Measurements from ENCODE around the gene MGAT5. TPM values are rescaled to one million over a fixed set of nuclear protein-coding genes. Genes with fewer than 3 reads are reported as not detected.
A peak's percentile ranks its signal among the peaks of the same experiment; 100 is the strongest.

MGAT5 gene
- total RNA-seq: 100 to 1,000 TPM; 112 to 156 (median 134) TPM
- 29.0 TPM for polyA plus RNA-seq
- long read RNA-seq, donor 1, partial matches to known transcripts: 4 of 107 reads
- long read RNA-seq, donor 1, other reads (novel, unspliced or antisense): 103 of 107 reads
- long read RNA-seq, donor 2, partial matches to known transcripts: 2 of 61 reads
- long read RNA-seq, donor 2, other reads (novel, unspliced or antisense): 59 of 61 reads
- long read RNA-seq, donor 3, partial matches to known transcripts: 4 of 267 reads
- long read RNA-seq, donor 3, other reads (novel, unspliced or antisense): 263 of 267 reads
- long read RNA-seq, donor 4, partial matches to known transcripts: 0 of 52 reads
- long read RNA-seq, donor 4, other reads (novel, unspliced or antisense): 52 of 52 reads

- no peak for ATAC-seq
- H3K4me1 ChIP-seq (ENCODE audit: control insufficient read depth, insufficient read depth, low read length): peaks cover 27% of the 10 kb centered on the region
- WGBS: 43% methylated on average over 4 of the region's 4 CpGs
- intact Hi-C loops (cut with DNase I): loop anchor here in 2 of 4 donors (5.0 to 10.0 kb wide), 2 partner anchors 137 to 151 kb away; no protein-coding TSS in a partner anchor
- peak within 1 kb of the TSS; percentile 25 for H3K27ac ChIP-seq (ENCODE audit: low read length)
- no peak within 1 kb of the TSS for H3K4me3 ChIP-seq (ENCODE audit: low read length)
- DNase-seq: no peak
- H3K9me3 ChIP-seq (ENCODE audit: control insufficient read depth, low read length): no peaks in the 10 kb centered on the region
- no peaks in the 10 kb centered on the region for H3K27me3 ChIP-seq (ENCODE audit: control insufficient read depth, insufficient read depth)
Observed at GRCh38 chr2:134253804-134254203, at the start of gene MGAT5. TSS of gene MGAT5 (plus strand) at chr2:134254072. CDS start at chr2:134254404, 332 bp downstream.

- H3K27me3 ChIP-seq (ENCODE audit: control insufficient read depth, insufficient read depth): no peaks in the 10 kb centered on the region
- DNase-seq (no peak), ATAC-seq (no peak)
- peak overlapping the region; percentile 30 for H3K27ac ChIP-seq (ENCODE audit: low read length)
- H3K4me3 ChIP-seq (ENCODE audit: low read length): no peak overlapping the region
- intact Hi-C loops (cut with DNase I): loop anchor here in 2 of 4 donors (5.0 to 10.0 kb wide), 2 partner anchors 80 to 88 kb away; no protein-coding TSS in a partner anchor
- WGBS: 77% methylated on average over 3 of the region's 3 CpGs
- peaks cover 17% of the 10 kb centered on the region for H3K4me1 ChIP-seq (ENCODE audit: control insufficient read depth, insufficient read depth, low read length)
- H3K9me3 ChIP-seq (ENCODE audit: control insufficient read depth, low read length): no peaks in the 10 kb centered on the region
Observed at GRCh38 chr2:134205087-134205486, 48.8 kb upstream of the MGAT5 start.

GRCh38 chr2:134206031-134206430 lies 47.8 kb upstream of the MGAT5 start:
- H3K4me1 ChIP-seq (ENCODE audit: control insufficient read depth, insufficient read depth, low read length): peaks cover 14% of the 10 kb centered on the region
- no peak overlapping the region for H3K27ac ChIP-seq (ENCODE audit: low read length)
- no peak overlapping the region for H3K4me3 ChIP-seq (ENCODE audit: low read length)
- no peaks in the 10 kb centered on the region for H3K9me3 ChIP-seq (ENCODE audit: control insufficient read depth, low read length)
- ATAC-seq (peak in 1 of 2 donors; percentile 18), DNase-seq (no peak)
- intact Hi-C loops (cut with DNase I): loop anchor here in 2 of 4 donors (5.0 to 10.0 kb wide), 2 partner anchors 81 to 89 kb away; no protein-coding TSS in a partner anchor
- H3K27me3 ChIP-seq (ENCODE audit: control insufficient read depth, insufficient read depth): no peaks in the 10 kb centered on the region
- 75% methylated on average over 2 of the region's 2 CpGs for WGBS

GRCh38 chr2:134206573-134206972 lies 47.3 kb upstream of the MGAT5 start:
- 49% methylated on average over 5 of the region's 5 CpGs for WGBS
- Histone ChIP-seq H3K9me3 (ENCODE audit: control insufficient read depth, low read length) (no peaks in the 10 kb centered on the region), H3K4me1 (ENCODE audit: control insufficient read depth, insufficient read depth, low read length) (peaks cover 14% of the 10 kb centered on the region), H3K4me3 (ENCODE audit: low read length) (no peak overlapping the region), H3K27ac (ENCODE audit: low read length) (peak overlapping the region; percentile 48), H3K27me3 (ENCODE audit: control insufficient read depth, insufficient read depth) (no peaks in the 10 kb centered on the region)
- DNase-seq (peak in 2 of 3 donors; percentile 44 to 59), ATAC-seq (peak; percentile 75 to 81)
- intact Hi-C loops (cut with DNase I): loop anchor here in 2 of 4 donors (5.0 to 10.0 kb wide), 2 partner anchors 82 to 89 kb away; no protein-coding TSS in a partner anchor

- intact Hi-C loops (cut with DNase I): loop anchor here in 2 of 4 donors (5.0 to 10.0 kb wide), 2 partner anchors 83 to 90 kb away; no protein-coding TSS in a partner anchor
- no peak overlapping the region for H3K4me3 ChIP-seq (ENCODE audit: low read length)
- ATAC-seq (peak; percentile 56 to 85), DNase-seq (peak; percentile 53 to 76 (median 74))
- WGBS: 34% methylated on average over 5 of the region's 5 CpGs
- H3K9me3 ChIP-seq (ENCODE audit: control insufficient read depth, low read length): no peaks in the 10 kb centered on the region
- H3K4me1 ChIP-seq (ENCODE audit: control insufficient read depth, insufficient read depth, low read length): peaks cover 14% of the 10 kb centered on the region
- H3K27me3 ChIP-seq (ENCODE audit: control insufficient read depth, insufficient read depth): no peaks in the 10 kb centered on the region
- no peak overlapping the region for H3K27ac ChIP-seq (ENCODE audit: low read length)
Observed at GRCh38 chr2:134207589-134208209, 46.2 kb upstream of the MGAT5 start.

GRCh38 chr2:134208825-134209224 lies 45.0 kb upstream of the MGAT5 start:
- peak in 1 of 2 donors; percentile 27 for ATAC-seq
- WGBS: 52% methylated on average over 2 of the region's 2 CpGs
- H3K27ac ChIP-seq (ENCODE audit: low read length): no peak overlapping the region

GRCh38 chr2:134212746-134213145 lies 41.1 kb upstream of the MGAT5 start:
- DNase-seq (no peak), ATAC-seq (peak in 1 of 2 donors; percentile 21)
- intact Hi-C loops (cut with DNase I): no loop called here
- Histone ChIP-seq H3K27ac (ENCODE audit: low read length) (no peak overlapping the region), H3K9me3 (ENCODE audit: control insufficient read depth, low read length) (no peaks in the 10 kb centered on the region), H3K27me3 (ENCODE audit: control insufficient read depth, insufficient read depth) (no peaks in the 10 kb centered on the region), H3K4me1 (ENCODE audit: control insufficient read depth, insufficient read depth, low read length) (peaks cover 6% of the 10 kb centered on the region), H3K4me3 (ENCODE audit: low read length) (no peak overlapping the region)
- WGBS: 67% methylated on average over 3 of the region's 3 CpGs

More at GRCh38 chr2:134208825-134209224, 45.0 kb upstream of the MGAT5 start:
- Histone ChIP-seq H3K27me3 (ENCODE audit: control insufficient read depth, insufficient read depth) (no peaks in the 10 kb centered on the region), H3K9me3 (ENCODE audit: control insufficient read depth, low read length) (no peaks in the 10 kb centered on the region), H3K4me3 (ENCODE audit: low read length) (no peak overlapping the region), H3K4me1 (ENCODE audit: control insufficient read depth, insufficient read depth, low read length) (peaks cover 14% of the 10 kb centered on the region)
- no peak for DNase-seq
- intact Hi-C loops (cut with DNase I): loop anchor here in 2 of 4 donors (5.0 to 10.0 kb wide), 2 partner anchors 84 to 92 kb away; no protein-coding TSS in a partner anchor

- Histone ChIP-seq H3K9me3 (ENCODE audit: control insufficient read depth, low read length) (no peaks in the 10 kb centered on the region), H3K27ac (ENCODE audit: low read length) (no peak overlapping the region), H3K4me1 (ENCODE audit: control insufficient read depth, insufficient read depth, low read length) (peaks cover 16% of the 10 kb centered on the region), H3K27me3 (ENCODE audit: control insufficient read depth, insufficient read depth) (no peaks in the 10 kb centered on the region), H3K4me3 (ENCODE audit: low read length) (no peak overlapping the region)
- DNase-seq (no peak), ATAC-seq (no peak)
- WGBS: 92% methylated on average over 8 of the region's 8 CpGs
- intact Hi-C loops (cut with DNase I): no loop called here
Observed at GRCh38 chr2:134216152-134216829, 37.6 kb upstream of the MGAT5 start.

GRCh38 chr2:134217351-134217750 lies 36.5 kb upstream of the MGAT5 start:
- intact Hi-C loops (cut with DNase I): no loop called here
- 86% methylated on average over 2 of the region's 2 CpGs for WGBS
- Histone ChIP-seq H3K27ac (ENCODE audit: low read length) (no peak overlapping the region), H3K4me1 (ENCODE audit: control insufficient read depth, insufficient read depth, low read length) (peaks cover 16% of the 10 kb centered on the region), H3K27me3 (ENCODE audit: control insufficient read depth, insufficient read depth) (no peaks in the 10 kb centered on the region), H3K4me3 (ENCODE audit: low read length) (no peak overlapping the region), H3K9me3 (ENCODE audit: control insufficient read depth, low read length) (no peaks in the 10 kb centered on the region)
- DNase-seq: no peak
- no peak for ATAC-seq

GRCh38 chr2:134217924-134218323 lies 35.9 kb upstream of the MGAT5 start:
- intact Hi-C loops (cut with DNase I): no loop called here
- no peak for ATAC-seq
- DNase-seq: no peak
- H3K4me3 ChIP-seq (ENCODE audit: low read length): no peak overlapping the region
- H3K4me1 ChIP-seq (ENCODE audit: control insufficient read depth, insufficient read depth, low read length): peaks cover 16% of the 10 kb centered on the region
- no peaks in the 10 kb centered on the region for H3K9me3 ChIP-seq (ENCODE audit: control insufficient read depth, low read length)
- no peaks in the 10 kb centered on the region for H3K27me3 ChIP-seq (ENCODE audit: control insufficient read depth, insufficient read depth)
- WGBS: 76% methylated on average over 1 of the region's 1 CpG
- no peak overlapping the region for H3K27ac ChIP-seq (ENCODE audit: low read length)
